GM12878 (cell line): ENCODE data around the gene NPAS3. TPM values are rescaled to one million over a fixed set of nuclear protein-coding genes. Genes with fewer than 3 reads are reported as not detected.

ENCODE experiments used
- ATAC-seq: fragments of 200-7000 bp; cut with Tn5 transposase; 3 replicates; pipeline ENCODE4 v1.9.1; 2020; ENCODE audit warnings: mild to moderate bottlenecking, moderate library complexity
- BruUV-seq: library from RNA; stranded (reverse); fragments of 400-500 nt; replicated peaks from 2 replicates; lab custom pipeline; 2021; lab: Mats Ljungman, UMichigan
- CTCF ChIA-PET: fragments of 300-600 bp; sonication (Branson Sonifier 250); formaldehyde crosslinking; extraction: SDS; loops from one replicate; lab custom pipeline; 2021; ENCODE audit warnings: inconsistent platforms; lab: Yijun Ruan, JAX
- POLR2A ChIA-PET: fragments of 350-600 bp; formaldehyde crosslinking; extraction: SDS; loops from one replicate; lab custom pipeline; 2021; ENCODE audit warnings: inconsistent platforms; lab: Charles Lee
- RAD21 ChIA-PET: fragments of 300-600 bp; sonication (Branson Sonifier 250); formaldehyde crosslinking; loops from one replicate; lab custom pipeline; 2023; ENCODE audit warnings: antibody characterized with exemption; ENCODE audit not compliant: unreplicated experiment; lab: Charles Lee
- SMC1A ChIA-PET: fragments of 300-600 bp; sonication (Branson Sonifier 250); formaldehyde crosslinking; loops from one replicate; lab custom pipeline; 2023; ENCODE audit not compliant: unreplicated experiment, uncharacterized antibody; lab: Charles Lee
- DNase-seq: peaks from one replicate; pipeline ENCODE4 v3.0.0-alpha.2; 2011; ENCODE audit warnings: low read depth, low spot score
- FAIRE-seq: peaks from 3 replicates; lab custom pipeline; 2011; peaks lifted over from hg19 to GRCh38; lab: Jason Lieb, UNC
- H2AFZ ChIP-seq: 2 replicates; pipeline ENCODE4 v1.6.0; 2011; ENCODE audit warnings: low read depth, low read length, control low read depth; ENCODE audit not compliant: control insufficient read depth
- H3K27ac ChIP-seq: 2 replicates; pipeline ENCODE4 v1.5.1; 2011; ENCODE audit warnings: control low read depth; ENCODE audit not compliant: control insufficient read depth, insufficient read depth
- H3K27me3 ChIP-seq, 2 experiments: replicated peaks in 1 of 2; 2 replicates each; pipeline versions ENCODE4 v1.6.0 to v1.6.1; 2011; ENCODE audit warnings: low read length in 1 of 2; ENCODE audit not compliant: control insufficient read depth in 2 of 2, insufficient read depth in 2 of 2
- H3K36me3 ChIP-seq, 2 experiments: 2 replicates each; pipeline ENCODE4 v1.5.1; 2011; ENCODE audit warnings: low read length in 1 of 2; ENCODE audit not compliant: control insufficient read depth in 2 of 2, insufficient read depth in 2 of 2
- H3K4me1 ChIP-seq: 2 replicates; pipeline ENCODE4 v1.6.1; 2011; ENCODE audit warnings: mild to moderate bottlenecking, low read length, moderate library complexity, mixed read lengths; ENCODE audit not compliant: control insufficient read depth, insufficient read depth
- H3K4me2 ChIP-seq: 2 replicates; pipeline ENCODE4 v1.6.0; 2011; ENCODE audit warnings: control low read depth; ENCODE audit not compliant: control insufficient read depth, insufficient read depth
- H3K4me3 ChIP-seq: fragments of 200-600 bp; sonication (generic); 2 replicates; pipeline ENCODE4 v1.5.1; 2016
- H3K79me2 ChIP-seq: 2 replicates; pipeline ENCODE4 v1.6.0; 2011; ENCODE audit warnings: low read length; ENCODE audit not compliant: control insufficient read depth, insufficient read depth
- H3K9ac ChIP-seq: 2 replicates; pipeline ENCODE4 v1.8.0; 2011; ENCODE audit warnings: low read length, control low read depth, mixed read lengths; ENCODE audit not compliant: control insufficient read depth, insufficient read depth
- H3K9me3 ChIP-seq: replicated peaks from 3 replicates; pipeline ENCODE4 v1.5.1; 2011; ENCODE audit warnings: mild to moderate bottlenecking, low read length; ENCODE audit not compliant: control insufficient read depth, insufficient read depth
- H4K20me1 ChIP-seq: 2 replicates; pipeline ENCODE4 v1.6.0; 2011; ENCODE audit not compliant: control insufficient read depth, insufficient read depth
- E2F4 ChIP-seq: IDR thresholded peaks from 2 replicates; pipeline ENCODE4 v1.6.1; 2012; ENCODE audit warnings: low read depth, low read length, improper control_type of control experiment
- E2F8 ChIP-seq: fragments of 450-650 bp; IDR thresholded peaks from 2 replicates; pipeline ENCODE4 v1.6.1; 2018; ENCODE audit warnings: mild to moderate bottlenecking, low read depth, moderate library complexity; ENCODE audit not compliant: partially characterized antibody
- WGBS: methylation state at CpG from one replicate; pipeline ENCODE4 v1.1.6; 2016; ENCODE audit warnings: low lambda C conversion rate; ENCODE audit not compliant: insufficient replicate concordance, insufficient coverage; ENCODE audit errors: missing lambda C conversion rate; 5-methylcytosine and 5-hydroxymethylcytosine counted together
- in situ Hi-C: fragments of 300-500 bp; cut with MboI; formaldehyde crosslinking; loops from 9 replicates; pipeline ENCODE4 v1.14.3; 2018; ENCODE audit warnings: mixed read lengths
- intact Hi-C: fragments of 100-400 bp; cut with micrococcal nuclease; formaldehyde crosslinking; loops from one replicate; pipeline ENCODE4 v1.14.2; 2022; ENCODE audit not compliant: unreplicated experiment
- polyA plus RNA-seq, 11 experiments: library from polyadenylated mRNA; depleted of rRNA in 4 of 11; unstranded in 6 of 11; stranded (reverse) in 5 of 11; fragments of >200 nt; fragmentation: Nextera tagmentation in 4 of 11; fragmentation: Illumina TruSeq in 1 of 11; extraction: Ambion mirVana in 4 of 11; extraction: Trizol in 1 of 11; gene quantifications; 1 replicate in 1 of 11; 2 replicates in 10 of 11; pipeline versions ENCODE4 v1.2.1 to v1.2.3, GENCODE V29; 2011 to 2016; ENCODE audit warnings: inconsistent platforms in 2 of 11, missing spikeins in 2 of 11, low read depth in 1 of 11
- total RNA-seq, 4 experiments: library from RNA; depleted of rRNA in 3 of 4; stranded (reverse); fragments of >200 nt in 3 of 4; fragmentation: Illumina TruSeq in 1 of 4; extraction: Trizol in 1 of 4; gene quantifications; 2 replicates each; pipeline versions ENCODE4 v1.2.1 to v1.2.3, GENCODE V29; 2013 to 2021

The NPAS3 gene
- total and polyA plus RNA-seq, 10 of the 15 experiments (the other 5 are each of a cell fraction or from before 2014, with no cell fraction given): under 0.01 to 2.7 (median 0.03) TPM; not detected in 6

DNA sequence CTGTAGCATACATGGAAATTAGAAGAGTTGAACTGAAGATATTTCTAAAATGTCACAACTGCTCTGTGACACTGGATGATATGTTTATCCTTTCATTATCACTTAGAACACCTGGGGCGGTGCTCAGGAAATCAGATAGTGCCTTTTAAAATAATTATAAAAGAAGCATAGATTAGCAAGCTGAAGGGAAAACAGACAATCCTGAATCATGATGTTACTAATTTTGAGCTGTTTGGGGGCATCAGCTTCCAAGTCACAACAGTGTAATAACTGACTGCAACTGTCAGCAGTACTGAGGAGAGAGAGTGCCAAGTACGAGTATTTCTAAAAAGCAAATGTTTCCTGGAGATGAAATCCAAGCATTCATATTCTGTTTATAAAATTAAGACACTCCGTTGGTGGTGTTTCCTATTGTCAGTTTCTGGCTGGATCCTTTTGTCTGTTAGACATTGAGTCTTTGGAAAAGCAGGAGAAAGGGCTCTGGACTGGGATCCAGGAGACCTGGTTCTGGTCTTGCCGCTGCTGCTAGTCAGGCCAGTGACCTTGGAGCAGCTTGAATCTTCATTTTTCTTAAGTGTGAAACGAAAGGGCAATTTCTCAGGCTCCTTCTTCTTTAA is 632.1 kb downstream of the NPAS3 start:
- ATAC-seq (no peak), DNase-seq (no peak)
- SMC1A ChIA-PET: interaction anchor here (0.8 to 12.9 kb wide), 12 partner anchors 10 to 222 kb away, joined by 3 to 271 read pairs (median 4); no protein-coding TSS in a partner anchor
- RAD21 ChIA-PET: interaction anchor here (0.7 to 18.6 kb wide), 8 partner anchors 9 to 103 kb away, joined by 3 to 279 read pairs (median 3); no protein-coding TSS in a partner anchor
- H3K27me3 ChIP-seq: no peaks in the 10 kb centered on the region
- in situ Hi-C loops: no loop called here
- intact Hi-C loops: no loop called here
- 6% methylated on average over 5 of the region's 5 CpGs for WGBS
- H3K27ac ChIP-seq: no peak overlapping the region
- no peaks in the 10 kb centered on the region for H4K20me1 ChIP-seq
- no peaks in the 10 kb centered on the region for H3K4me1 ChIP-seq
- no peak for TF ChIP-seq E2F8
- TF ChIP-seq E2F4: no peak
- TF ChIP-seq, all 136 proteins: peak for 0
- Histone ChIP-seq H3K36me3 (no peaks in the 10 kb centered on the region), H3K9ac (no peak overlapping the region), H3K9me3 (no peaks in the 10 kb centered on the region), H2AFZ (no peak overlapping the region), H3K4me2 (no peak overlapping the region), H3K4me3 (no peak overlapping the region), H3K79me2 (no peaks in the 10 kb centered on the region)
- no TSS peak for BruUV-seq
- FAIRE-seq: no peak
- ChIA-PET POLR2A (interaction anchor here (1.3 to 11.2 kb wide), 3 partner anchors 6 to 41 kb away, joined by 3 to 105 read pairs (median 48); no protein-coding TSS in a partner anchor), CTCF (interaction anchor here (0.6 to 2.1 kb wide), 4 partner anchors 39 to 222 kb away, joined by 3 to 6 read pairs (median 4); no protein-coding TSS in a partner anchor)
